Activated CD4-positive, CD25-positive, alpha-beta regulatory T cell treated with anti-CD3 and anti-CD28 coated beads, Interleukin-2, amount 50 U/mL, for 16 hours (primary cell): ENCODE results near the gene EMC8.

Experiments
- DNase-seq: peaks from one replicate; pipeline ENCODE4 v3.0.0-alpha.2; 2020; ENCODE audit warnings: low read depth, low spot score

The EMC8 gene

DNA sequence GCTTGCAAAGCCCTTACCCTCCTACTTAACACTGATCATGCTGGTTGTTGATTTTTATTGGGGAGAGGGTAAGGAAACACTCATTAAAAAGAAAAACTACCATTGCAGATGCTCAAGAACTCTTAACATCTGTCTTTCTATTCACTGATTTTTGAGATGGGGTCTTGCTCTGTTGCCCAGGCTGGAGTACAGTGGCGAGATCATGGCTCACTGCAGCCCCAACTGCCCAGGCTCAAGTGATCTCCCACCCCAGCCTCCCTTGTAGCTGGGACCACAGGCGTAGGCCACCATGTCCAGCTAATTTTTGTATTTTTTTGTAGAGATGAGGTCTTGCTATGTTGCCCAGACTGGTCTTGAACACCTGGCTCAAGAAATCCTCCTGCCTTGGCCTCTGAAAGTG is 14.5 kb downstream of the EMC8 start:
- DNase-seq, result no peak

DNA sequence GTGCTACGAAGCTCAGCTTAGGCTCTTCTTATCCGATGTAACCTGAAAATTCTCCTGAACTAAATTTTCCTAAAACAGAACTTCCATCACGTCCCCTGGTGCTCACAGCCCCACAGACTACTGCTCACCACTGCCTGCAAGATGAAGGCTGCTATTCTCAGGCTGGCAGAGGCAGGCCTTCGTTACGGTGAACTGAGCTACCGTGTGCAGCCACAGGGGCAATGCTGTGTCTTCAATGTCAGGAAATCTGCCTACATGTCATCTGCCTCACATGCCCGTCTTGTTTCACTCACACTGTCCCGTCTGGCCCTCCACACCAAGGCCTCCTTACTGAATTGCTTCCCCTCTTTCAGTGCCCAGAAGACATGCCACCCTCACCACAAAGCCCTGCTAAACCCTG is 15.9 kb downstream of the EMC8 start:
- no peak for DNase-seq

DNA sequence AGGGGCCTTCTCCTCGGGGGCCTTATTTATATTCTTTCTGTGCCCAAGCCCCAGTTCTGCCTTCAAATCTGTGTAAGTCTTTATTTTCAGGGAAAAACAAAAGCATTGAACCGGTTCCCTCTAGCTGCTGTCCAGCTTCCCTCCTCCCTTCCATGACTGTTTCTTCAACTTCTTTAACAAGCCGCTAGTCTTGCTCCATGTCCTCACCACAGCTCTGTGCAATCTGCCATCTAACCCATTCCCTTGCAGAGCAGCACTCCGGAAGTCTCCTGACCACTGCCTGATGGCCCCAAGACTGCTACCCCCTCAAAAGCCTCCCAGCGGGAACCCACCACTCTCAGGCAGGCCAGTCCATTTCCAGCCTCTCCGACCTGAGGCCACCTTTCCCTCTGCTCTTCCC is 16.9 kb downstream of the EMC8 start:
- no peak for DNase-seq

DNA sequence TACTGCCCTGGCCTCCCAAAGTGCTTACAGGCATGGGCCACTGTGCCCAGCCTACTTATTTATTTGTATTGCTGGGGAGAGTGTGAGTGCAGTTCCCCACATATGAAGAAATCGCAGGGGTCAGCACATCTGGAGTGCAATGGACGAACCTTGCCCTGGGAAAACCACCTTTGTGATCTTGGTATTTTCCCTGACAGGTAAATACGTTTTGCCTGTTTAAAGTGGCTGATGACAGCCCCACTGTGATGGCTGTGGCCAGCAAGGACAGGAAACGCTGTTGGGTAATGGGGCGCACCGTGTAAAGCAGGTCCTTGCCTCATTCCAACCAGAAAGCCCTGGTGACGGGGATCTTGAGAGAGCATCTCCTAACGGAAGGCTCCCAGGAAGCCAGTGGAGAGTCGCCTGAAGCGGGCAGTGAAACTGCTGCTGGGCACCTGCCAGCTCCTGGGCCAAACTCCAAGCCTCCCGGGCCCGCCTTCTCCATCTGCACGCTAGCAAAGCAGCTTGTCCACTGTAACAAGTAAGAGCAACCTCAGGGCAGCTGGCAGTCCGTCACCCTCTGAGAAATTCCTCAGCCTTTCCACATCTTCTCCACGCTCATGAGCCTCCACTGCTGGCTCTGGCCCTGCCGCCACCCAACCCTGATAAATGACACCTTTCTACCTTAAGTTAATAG is 17.5 kb downstream of the EMC8 start:
- DNase-seq, result no peak

DNA sequence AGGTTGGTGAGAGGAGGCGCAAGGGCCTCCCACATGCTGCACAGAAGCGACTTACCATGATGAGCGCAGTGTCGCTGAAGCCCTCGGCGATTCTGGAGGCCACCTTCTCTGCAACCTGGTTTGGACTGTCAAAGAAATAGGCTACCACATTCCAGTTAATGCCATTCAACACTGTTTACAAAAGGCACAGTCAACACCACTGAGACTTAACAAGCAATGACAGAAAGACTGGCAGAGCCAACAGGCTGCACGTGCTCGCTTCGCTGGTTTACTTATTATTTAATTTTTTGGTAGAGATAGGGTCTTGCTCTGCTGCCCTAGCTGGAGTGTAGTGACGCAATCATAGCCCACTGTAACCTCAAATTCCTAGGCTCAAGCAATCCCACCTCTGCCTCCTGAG is 18.2 kb downstream of the EMC8 start:
- no peak for DNase-seq

DNA sequence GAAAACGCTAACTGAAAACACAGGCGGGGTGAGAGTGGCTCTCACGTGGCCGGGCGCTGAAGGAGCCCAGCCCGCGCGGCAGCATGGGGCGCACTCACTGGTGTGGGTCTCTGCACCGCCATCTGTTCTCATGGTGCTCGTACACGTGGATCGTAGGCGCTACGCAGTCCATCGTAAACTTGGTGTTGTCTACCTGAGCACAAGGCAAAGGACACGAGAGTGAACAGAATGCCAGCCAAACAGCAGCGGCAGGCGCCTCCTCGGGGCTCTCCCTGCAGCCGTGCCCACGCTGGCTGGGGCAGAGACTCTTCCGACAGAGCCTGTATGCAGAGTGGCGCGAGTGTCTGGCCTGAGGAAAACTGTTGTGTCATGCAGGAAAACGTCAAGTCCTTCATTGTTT is 19.1 kb downstream of the EMC8 start:
- no peak for DNase-seq

DNA sequence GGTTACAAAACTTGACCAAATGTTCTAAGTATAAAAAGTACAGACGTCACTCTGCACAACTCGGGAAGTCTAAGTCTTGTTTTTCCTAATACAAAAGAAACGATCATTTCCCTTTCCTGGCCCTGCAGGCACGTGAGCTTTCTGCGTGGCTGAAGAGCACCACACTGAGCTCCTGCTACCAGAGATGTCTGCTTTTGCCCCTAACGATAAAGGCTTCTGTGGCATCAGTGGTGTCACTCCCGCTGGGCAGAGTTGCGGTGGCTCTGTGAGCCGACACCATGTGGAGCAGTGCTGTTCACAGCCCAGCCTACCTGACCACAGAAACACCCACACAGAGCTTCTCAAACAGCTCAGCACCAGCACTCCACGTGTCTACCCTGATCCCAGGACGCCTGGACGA is 20.5 kb downstream of the EMC8 start:
- no peak for DNase-seq

DNA sequence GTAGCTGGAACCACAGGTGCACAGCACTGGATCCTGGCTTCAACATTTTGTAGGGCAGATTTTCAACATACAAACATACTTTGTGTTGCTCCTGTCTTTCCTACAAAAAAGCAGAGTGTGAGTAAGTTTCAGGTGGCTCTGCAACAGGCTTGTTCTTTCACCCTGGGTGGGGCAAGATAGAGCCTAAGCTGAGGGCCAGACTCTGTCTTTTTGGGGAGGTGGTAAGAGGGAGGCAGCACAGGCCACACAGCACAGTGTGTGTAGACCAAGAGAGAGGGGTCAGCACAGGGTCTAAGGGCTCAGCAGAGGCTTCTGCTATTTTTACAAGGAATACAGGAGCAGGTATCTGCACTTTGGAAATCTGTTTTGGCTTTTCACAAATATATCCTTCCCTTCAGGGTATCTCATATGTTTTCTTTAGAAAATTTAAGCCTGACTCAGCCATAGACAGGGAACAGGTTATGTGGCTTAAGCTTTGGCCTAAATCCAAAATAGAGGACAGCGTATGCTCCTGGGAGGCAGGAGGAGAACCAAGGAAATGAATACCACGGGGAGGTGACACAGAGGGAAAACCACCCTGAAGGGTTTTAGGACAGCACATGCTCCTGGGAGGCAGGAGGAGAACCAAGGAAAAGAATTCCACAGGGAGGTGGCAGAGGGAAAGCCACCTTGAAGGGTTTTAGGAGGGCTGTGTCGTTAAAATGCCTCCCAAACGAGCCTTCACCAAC is 21.6 kb downstream of the EMC8 start:
- no peak for DNase-seq

DNA sequence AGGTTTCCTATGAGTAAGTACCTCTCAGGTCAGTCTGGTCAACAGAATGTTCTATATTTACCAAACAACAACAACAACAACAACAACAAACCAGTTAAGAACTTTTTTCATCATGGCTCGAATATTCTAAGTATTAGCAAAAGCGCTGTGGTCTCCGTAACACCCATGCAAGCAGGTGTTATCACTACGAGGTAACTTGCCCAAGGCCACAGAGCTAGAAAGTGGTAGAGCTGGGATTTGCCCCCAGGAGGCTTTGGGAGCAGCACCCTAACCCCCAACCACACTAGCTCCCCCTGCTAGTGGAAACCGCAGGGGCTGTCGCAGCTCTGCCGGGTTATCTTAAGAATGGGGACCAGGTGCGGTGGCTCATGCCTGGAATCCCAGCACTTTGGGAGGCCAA is 24.5 kb downstream of the EMC8 start:
- DNase-seq, result no peak

DNA sequence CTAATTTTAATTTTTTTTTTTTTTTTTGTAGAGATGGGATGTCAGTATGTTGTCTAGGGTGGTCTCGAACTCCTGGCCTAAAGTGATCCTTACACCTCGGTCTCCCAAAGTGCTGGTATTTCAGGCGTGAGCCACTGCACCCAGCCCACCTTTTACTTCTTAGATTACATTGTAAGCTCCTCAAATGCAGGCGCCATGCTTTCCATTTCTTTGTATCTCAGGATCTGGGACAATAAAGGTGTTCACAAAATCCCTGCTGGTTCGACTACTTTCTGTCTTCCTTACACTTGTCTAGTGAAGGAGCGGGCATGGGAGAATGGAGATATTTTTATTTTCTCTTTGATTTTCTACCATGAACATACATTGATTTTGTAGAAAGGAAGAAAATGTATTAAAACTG is 25.2 kb downstream of the EMC8 start:
- no peak for DNase-seq

DNA sequence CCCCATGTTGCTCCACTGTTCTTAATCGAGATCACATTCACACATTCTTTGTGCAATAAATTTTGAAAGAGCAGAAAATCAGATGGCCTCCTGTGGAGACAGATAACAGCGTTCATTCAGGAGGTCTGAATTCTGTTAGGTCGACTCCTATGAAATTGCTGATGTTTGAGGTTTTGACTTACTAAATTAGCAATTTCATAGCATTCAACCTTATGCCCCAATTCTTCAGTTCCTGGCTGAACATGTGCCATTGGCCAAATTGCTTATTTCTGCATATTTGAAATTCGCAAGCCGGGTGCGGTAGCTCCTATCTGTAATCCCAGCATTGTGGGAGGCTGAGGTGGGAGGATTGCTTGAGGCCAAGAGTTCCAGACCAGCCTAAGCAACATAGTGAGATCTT is 26.3 kb downstream of the EMC8 start:
- no peak for DNase-seq

DNA sequence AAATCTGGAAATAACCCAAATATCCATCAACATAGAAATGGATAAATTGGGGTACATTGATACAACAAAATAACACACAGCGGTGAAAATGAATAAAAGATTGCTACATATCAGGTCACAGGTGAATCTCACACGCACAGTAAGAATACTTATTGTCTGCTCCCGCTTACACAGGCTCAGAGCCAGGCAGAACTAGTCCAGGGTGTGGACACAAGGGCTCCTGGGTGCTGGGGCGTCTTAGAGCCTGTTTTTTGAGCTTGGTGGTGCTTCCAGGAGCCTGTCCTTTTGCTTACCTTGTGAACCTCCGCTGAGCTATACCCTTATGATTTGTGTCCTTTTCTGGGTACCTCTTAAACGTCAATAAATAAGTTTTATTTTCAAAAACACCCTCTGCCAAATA is 28.6 kb downstream of the EMC8 start:
- DNase-seq, result no peak

DNA sequence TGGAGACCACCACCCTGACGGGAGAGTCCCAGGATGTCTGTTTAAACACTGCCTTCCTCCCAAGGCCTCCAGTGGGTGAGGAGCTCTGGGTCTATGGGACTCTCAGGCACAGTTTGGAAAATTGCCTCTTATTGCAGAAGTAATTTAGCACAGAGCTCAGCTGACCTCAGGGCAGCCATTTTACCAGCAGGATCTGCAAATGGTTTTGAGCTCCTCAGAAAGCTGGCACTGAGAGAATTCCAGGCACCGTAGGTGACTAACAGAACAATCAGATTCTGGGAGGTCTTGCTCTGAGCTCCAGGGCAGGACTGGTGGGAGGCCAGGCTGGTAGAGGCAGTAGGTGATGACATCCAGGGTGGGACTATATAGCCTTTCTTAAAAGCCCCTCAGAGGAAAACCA is 31.1 kb downstream of the EMC8 start:
- DNase-seq, result no peak

DNA sequence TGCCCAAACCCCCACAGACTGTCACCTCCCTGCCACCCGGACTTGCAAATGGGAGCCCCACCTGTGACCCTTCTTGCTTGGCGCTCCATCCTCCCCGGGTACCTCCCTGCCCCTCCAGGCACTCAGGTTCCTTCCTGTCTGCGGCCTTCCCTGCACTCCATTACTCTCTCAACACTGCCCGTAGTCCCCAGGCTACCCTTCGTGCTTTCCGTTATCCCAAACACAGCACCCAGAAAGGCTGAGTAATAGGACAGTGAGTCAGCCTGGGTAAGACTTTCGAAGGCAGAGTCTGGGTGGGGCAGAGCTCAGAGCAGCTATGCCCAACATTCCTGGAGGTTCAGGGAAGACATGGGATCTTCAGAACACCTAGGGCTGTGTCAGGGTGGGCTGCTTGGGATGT is 31.8 kb downstream of the EMC8 start:
- no peak for DNase-seq

DNA sequence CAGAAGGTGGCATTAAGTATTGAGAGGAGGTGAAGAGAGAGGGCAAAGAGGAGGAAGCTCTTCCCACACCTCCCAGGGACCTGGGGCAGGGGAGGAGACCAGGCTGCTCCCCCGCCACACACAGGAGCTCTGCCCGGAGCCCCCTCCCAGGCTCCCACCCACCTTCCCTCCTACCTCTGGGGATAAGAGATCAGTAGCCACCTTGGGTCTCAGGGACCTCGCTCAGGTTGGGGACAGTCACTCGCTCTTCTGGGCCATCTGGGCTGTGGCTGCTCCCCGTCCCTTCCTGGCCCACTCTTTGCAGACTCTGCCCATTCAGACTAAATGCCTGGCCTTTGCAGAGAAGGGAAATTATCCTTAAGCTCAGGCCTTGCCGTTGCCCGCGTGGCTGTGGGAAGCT is 33.6 kb downstream of the EMC8 start:
- DNase-seq, result no peak

DNA sequence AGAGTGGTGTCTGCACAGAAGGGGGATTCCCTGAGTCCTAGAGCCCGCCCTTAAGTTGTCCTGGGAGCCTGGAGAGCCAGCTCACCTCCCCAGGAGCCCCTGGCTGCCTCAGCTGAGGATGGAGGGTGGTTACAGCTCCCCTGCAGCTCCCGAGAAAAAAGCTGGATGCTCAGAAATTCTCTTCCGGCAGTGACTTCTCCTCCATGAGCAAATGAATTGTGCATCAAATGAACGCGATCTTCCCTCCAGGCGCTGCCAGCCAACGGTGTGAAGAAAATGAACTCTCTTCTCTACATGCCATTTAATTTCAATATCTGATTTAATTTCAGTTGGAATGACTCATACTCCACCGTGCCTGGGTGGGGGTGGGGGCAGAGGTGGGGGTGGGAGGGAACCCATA is 34.1 kb downstream of the EMC8 start:
- DNase-seq, result no peak

DNA sequence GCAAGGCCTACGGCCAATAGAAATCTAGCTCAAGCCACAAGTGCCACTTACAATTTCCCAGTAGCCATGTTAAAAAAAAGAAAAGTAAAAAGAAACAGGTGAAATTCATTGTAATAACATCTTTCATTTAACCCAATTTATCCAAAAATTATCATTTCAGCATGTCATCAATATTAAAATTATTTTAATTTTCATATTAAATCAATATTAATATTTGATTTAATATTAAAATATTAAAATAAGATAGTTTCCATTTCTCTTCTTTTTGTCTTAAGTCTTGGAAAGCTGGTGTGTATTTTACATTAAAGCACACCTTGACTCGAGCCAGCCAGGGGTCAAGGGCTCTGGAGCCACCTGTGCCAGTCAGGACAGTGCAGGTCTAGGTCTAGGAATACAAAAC is 35.7 kb downstream of the EMC8 start:
- no peak for DNase-seq

DNA sequence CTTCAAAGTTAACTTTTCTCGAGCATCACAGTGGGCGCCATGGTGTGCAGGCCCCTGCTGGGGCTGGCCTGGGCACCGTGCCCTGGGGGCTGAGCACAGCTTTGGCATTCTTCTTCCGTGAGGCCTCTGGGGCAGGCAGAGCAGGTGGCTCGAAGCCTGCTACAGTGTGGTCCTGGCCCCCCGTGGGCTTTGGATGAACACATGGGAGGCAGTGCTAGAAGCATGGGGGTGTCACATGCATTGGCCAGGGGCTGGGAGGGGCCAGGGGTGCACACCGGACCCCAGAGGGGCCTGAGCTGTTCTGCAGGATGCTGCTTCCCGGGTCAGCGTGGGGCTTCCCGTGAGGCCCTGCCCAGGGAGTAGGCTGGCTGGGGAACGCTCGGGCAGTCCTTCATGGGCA is 36.4 kb downstream of the EMC8 start:
- no peak for DNase-seq

DNA sequence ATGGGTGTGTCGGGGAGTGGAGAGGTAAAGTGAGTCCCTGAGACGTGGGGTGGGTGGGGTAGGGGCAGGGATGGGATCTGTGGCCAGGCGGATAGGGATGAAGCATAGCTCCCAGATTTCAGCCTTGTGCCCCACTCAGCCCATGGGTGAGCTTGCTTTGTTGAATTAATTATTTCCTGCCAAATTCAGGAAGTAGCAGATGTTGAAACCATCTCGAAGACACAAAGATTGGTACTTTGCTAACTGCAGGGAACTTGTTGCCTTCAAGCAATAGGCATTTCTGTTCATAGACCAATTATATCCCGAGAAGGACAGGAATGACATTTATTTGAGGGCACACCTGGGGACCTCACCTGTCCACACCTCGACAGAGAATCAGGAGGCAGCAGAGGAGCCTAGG is 37.5 kb downstream of the EMC8 start:
- no peak for DNase-seq

DNA sequence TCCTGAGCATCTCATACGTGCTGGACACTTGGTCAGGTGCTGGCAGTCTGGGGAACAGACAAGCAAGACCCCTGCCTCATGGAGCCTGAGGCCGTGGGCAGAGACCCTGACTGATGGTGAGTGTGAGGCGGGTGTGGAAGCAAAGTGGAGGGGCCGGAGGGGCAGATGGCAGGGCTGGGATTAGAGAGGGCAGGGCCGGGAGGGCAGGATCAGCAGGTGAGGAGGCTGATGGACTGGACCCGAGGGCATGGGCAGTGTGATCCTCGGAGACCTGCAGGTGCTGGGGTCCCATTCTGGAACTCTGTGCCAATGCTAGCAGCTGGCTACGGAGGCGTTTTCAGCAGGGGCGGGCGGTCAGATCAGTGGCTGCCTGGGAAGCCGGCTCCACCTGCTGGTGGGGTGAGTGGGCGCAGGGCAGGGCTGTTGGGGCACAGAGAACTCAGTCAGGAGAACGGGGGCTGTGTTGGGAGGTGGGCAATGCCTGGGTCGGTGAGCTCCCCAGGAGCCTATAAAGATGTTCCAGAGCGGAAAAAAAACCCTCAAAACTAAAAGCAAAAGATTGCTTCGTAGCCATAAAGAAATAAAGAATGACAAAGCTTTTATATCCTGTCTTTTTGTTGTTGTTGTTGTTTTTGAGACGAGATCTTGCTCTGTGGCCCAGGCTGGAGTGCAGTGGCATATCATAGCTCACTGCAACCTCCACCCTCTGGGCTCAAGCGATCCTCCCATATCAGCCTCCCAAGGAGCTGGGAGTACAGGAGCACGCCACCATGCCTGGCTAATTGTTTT is 39.5 kb downstream of the EMC8 start:
- DNase-seq, result no peak

DNA sequence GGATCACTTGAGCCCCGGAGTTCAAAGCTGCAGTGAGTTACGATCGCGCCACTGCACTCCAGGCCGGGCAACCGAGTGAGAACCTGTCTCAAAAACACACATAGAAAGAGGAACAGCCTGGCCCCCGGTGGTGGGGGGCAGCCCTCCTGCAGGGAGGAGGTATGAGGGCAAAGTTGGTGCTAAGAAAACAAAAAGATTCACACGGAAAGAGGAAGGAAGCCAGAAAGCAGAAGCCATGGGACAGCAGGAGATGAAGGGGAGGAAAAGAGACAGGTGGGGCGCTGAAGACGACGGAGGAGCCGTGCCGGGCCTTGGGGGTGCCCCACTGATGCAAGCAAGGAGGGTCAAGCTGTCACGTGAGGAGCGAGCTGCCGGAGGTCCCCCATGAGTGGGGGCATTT is 40.2 kb downstream of the EMC8 start:
- DNase-seq, result no peak

DNA sequence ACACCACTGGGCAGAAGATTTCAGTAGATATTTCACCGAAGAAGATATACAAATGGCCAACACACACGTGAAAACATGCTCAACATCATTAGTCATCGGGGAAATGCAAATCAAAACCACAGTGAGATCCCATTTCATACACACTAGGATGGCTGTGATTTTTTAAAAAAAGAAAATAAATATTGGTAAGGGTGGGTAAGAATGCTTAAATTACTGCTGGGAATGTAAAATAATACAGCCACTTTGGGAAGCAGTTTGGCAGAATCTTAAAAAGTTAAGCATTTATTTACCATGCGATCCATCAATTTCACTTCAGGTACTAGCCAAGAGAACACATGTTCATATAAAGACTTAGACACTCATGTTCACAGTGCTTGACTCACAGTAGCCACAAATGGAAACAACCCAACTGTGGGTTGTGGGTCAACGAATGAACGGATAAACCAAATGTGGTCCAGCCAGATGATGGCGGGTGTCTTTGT is 42.0 kb downstream of the EMC8 start:
- DNase-seq, result no peak
